Activated CD4-positive, alpha-beta T cell treated with anti-CD3 and anti-CD28 coated beads, Interleukin-2, Interleukin-4, amounts not matched to agents 100 ng/mL and 50 ng/mL, durations not matched to agents 16 hours and 8 hours (primary cell): ENCODE data around the gene ZNF280B.
"Not testable (repeated sequence)": the region's sequence is repeated elsewhere in the genome, so short reads cannot be mapped to it uniquely, and the experiment has no call there.

ENCODE experiments used
- DNase-seq: peaks from one replicate; pipeline ENCODE4 v3.0.0-alpha.2; 2020; ENCODE audit warnings: low spot score

ZNF280B gene

GRCh38 chr22:22463855-22464540 lies 44.5 kb downstream of the ZNF280B start:
- peak; percentile 67 for DNase-seq

GRCh38 chr22:22462813-22463567 lies 45.6 kb downstream of the ZNF280B start:
- DNase-seq, result peak; percentile 21

GRCh38 chr22:22461583-22461982 lies 47.0 kb downstream of the ZNF280B start:
- DNase-seq, result no peak

- no peak for DNase-seq
Measured at GRCh38 chr22:22461111-22461510, 47.4 kb downstream of the ZNF280B start.

GRCh38 chr22:22460635-22461034 lies 47.9 kb downstream of the ZNF280B start:
- no peak for DNase-seq

GRCh38 chr22:22460060-22460459 lies 48.5 kb downstream of the ZNF280B start:
- no peak for DNase-seq

- DNase-seq, result no peak
Measured at GRCh38 chr22:22458896-22459588, 49.5 kb downstream of the ZNF280B start.

GRCh38 chr22:22458387-22458786 lies 50.2 kb downstream of the ZNF280B start:
- DNase-seq, result no peak

- no peak for DNase-seq
Measured at GRCh38 chr22:22454997-22455396, 53.5 kb downstream of the ZNF280B start.

- DNase-seq, result no peak
Measured at GRCh38 chr22:22452996-22453686, 55.4 kb downstream of the ZNF280B start.

- DNase-seq, result no peak
Measured at GRCh38 chr22:22452211-22452610, 56.3 kb downstream of the ZNF280B start.

GRCh38 chr22:22450343-22450839 lies 58.2 kb downstream of the ZNF280B start:
- DNase-seq, result no peak

GRCh38 chr22:22449819-22450218 lies 58.7 kb downstream of the ZNF280B start:
- no peak for DNase-seq

GRCh38 chr22:22446517-22446916 lies 62.0 kb downstream of the ZNF280B start:
- DNase-seq, result no peak

GRCh38 chr22:22444007-22444589 lies 64.4 kb downstream of the ZNF280B start:
- DNase-seq, result not testable (repeated sequence)

- DNase-seq, result no peak
Measured at GRCh38 chr22:22442928-22443709, 65.4 kb downstream of the ZNF280B start.

GRCh38 chr22:22441626-22442025 lies 66.9 kb downstream of the ZNF280B start:
- DNase-seq, result not testable (repeated sequence)

GRCh38 chr22:22440188-22440587 lies 68.4 kb downstream of the ZNF280B start:
- DNase-seq, result no peak
